ENCODE data around the gene CBX4.

Gene CBX4

DNA sequence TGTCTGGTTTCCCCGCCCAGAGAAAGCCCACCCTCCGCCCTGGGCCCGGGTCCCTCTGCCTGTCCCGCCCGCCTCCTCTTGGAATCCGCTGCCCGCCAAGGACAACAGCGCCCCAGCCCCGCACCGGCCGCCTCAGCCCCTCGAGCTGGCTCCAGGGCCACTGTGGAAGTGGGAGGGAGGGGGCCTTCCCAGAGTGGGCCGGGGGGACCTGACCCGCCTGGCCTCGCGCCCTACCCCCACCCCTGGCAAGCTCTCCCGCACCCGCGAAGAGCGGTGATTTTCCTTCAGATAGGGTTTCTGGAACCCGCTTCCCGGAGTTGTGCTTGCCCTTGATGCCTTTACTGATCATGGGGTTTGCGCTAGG is 40.1 kb downstream of the CBX4 start:
- DNase-seq (ENCODE audit: low spot score): no peak

DNA sequence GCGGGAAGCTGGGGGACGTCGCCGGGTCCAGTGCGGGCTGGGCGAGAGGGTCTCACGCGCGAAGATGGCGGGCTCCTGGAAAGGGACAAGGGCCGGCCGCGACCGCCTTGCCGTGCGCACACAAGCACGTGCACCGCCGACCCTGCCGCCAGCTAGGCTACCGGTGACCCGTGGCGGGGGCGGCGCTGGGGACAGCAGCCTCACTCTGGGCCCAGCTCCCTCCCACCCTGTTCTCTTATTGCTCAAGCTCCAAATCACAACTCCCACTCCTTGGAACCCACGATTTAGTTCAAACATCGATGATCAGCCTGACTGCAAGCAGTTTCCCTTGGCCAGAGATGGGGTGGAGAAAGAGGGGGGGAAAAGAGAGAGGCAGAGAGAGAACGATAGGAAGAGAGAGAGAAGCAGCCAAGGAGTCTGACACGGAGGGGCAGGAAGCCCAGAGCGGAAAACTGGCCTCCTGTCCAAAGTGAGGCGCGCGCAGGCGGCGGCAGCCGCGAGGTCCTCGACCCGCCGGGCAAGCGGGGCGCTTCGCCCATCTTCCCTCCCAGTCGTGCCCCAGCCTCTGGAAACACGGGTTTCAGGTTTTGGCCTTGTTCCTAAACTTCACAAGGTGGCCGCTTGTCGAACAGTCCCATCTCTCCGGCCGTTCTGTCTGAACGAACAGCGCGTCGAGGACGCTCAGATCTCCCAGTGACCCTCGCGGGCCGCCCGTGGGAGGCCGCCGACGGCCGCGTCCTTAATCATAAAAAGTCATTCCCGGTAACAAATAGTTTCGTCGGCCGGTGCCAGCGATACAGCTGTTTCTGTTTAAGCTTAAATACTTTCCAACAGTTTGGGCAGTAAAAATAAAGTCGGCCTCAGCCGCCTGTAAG is 40.7 kb downstream of the CBX4 start:
- DNase-seq (ENCODE audit: low spot score): no peak

DNA sequence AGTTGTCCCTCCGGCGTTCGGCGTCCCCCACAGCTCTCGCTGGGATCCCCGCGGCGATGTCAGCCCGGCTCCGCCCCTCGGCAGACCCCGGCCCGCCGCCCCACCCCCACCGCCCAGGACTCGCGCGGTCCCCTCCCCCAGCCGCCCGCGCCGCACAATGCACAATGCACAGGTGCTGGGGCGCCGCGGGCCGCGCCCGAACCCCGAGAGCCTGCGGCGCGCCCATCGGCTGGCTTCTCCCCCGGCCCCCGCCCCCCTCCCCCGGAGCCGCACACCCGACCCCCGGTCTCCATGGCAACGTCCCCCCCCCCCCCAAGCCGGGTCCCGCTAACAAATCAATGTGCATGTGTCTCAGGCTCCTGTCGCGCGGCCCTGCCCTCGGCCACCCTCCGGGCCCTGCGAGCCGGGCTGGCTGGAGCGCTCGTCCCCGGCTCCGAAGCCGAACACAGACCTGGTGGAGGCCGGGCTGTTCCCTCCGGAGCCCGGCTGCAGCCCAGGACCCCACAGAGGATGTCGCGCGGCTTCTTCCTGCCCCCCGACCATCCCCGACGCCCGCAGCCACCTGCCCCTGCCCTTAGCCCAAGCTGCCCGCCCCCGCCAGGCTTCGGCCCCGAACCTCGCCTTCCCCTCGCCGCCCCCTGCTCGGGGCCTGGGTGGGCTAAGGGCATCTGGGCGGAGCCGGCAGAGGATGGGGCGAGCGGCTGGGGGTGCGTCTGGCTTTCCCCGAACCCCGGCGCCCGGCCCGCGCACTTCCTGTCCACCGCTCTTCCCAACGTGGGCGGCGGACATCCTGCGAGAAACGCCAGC is 41.5 kb downstream of the CBX4 start:
- DNase-seq (ENCODE audit: low spot score): no peak

GRCh38 chr17:79796763-79797491 is 42.3 kb downstream of the CBX4 start, which contains the start of gene CBX8:
Gene CBX8 (minus strand): TSS chr17:79797077. CDS start chr17:79796998, 79 bp downstream.
- peak; percentile 91 for DNase-seq (ENCODE audit: low spot score)

DNA sequence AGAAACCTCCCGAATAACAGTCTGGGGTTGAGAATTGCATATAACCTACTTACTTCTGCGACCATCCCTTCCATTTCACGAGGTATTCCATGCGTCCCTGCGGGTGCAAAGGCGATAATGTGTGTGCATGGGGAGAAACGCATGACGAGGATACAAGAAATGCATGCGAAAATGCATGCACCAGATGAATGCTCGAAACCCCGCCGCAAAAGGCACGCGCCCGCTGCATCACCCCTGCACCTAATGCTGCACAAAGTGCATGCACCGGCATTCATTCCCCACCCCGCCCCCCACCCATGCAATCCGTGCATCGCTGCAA is 42.8 kb downstream of the CBX4 start:
- DNase-seq (ENCODE audit: low spot score): no peak

- DNase-seq (ENCODE audit: low spot score): no peak
These were observed 43.3 kb downstream of the CBX4 start for GRCh38 chr17:79795795-79796443.

- no peak for DNase-seq (ENCODE audit: low spot score)
These were observed 44.4 kb downstream of the CBX4 start for GRCh38 chr17:79794659-79795511.

- peak; percentile 75 for DNase-seq (ENCODE audit: low spot score)
These were observed 45.3 kb downstream of the CBX4 start for GRCh38 chr17:79793924-79794304.

DNA sequence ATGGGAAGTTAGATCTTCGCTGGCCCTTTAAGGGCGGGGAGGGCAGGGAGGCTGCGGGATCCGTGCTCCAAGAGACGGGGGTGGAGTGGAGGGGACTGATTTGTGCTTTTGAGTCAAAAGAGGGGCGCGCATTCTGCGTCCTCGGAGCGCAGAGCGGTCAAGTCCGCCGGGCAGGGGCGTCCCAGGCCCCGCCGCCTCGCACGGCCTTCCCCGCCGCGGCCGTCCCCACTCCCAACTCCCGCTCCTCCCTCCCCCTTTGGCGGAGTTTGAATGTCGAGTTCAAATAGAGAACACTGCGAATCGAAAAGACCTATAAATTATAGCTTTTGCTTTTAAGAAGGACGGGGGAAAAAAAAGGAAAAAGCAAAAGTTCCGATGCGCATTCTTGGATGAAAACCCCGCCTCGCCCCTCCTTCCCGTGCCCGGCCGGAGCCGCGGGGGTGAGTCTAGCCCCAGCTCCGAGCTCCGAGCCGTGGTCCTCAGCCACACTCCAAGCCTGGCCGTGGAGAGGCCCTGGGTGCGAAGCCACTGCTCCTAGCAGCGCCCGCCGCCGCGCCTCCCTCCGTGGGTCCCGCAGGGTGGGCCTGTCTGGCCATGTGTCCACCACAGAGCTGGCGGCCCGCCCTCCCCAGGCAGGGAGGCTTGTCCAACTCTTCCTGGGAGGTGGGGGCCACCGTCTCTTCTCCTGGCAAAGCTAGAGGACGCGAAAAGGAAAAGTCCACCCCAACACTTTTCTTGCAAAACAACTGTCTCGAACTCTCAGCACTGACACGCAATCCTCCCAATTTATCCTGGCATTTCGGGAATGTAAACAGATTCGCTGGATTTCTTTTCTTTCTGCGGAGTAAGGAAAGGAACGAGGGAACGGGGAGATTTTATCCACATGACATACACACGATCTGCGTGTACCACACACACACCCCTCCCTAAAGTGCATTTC is 46.0 kb downstream of the CBX4 start:
- no peak for DNase-seq (ENCODE audit: low spot score)

DNA sequence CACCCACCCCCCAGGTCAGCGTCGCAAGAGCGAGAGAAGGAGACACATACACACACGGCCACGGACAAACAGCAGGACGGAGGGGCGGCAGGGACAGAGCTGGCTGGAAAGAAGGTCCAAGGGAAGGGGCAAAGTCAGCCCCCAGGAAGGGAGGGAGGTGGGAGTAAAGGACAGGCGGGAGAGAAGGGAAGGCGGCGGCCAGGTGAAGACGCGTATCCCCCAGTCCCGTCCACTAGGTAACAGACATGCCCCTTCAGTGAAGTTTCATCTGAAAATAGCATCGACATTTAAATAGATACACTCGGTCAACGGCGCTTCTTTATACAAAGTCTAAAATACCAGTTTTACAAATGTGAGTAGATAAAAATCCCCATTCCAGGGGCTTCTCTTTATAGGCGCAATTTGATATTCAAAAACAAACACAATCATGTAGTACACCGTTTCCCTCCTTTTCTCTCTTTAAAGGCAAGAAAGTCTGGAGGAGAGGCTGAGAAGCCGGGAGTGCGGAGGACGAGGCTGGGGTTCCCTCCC is 46.8 kb downstream of the CBX4 start:
- DNase-seq (ENCODE audit: low spot score): no peak

- DNase-seq (ENCODE audit: low spot score): no peak
These were observed 47.5 kb downstream of the CBX4 start for GRCh38 chr17:79791735-79792161.

DNA sequence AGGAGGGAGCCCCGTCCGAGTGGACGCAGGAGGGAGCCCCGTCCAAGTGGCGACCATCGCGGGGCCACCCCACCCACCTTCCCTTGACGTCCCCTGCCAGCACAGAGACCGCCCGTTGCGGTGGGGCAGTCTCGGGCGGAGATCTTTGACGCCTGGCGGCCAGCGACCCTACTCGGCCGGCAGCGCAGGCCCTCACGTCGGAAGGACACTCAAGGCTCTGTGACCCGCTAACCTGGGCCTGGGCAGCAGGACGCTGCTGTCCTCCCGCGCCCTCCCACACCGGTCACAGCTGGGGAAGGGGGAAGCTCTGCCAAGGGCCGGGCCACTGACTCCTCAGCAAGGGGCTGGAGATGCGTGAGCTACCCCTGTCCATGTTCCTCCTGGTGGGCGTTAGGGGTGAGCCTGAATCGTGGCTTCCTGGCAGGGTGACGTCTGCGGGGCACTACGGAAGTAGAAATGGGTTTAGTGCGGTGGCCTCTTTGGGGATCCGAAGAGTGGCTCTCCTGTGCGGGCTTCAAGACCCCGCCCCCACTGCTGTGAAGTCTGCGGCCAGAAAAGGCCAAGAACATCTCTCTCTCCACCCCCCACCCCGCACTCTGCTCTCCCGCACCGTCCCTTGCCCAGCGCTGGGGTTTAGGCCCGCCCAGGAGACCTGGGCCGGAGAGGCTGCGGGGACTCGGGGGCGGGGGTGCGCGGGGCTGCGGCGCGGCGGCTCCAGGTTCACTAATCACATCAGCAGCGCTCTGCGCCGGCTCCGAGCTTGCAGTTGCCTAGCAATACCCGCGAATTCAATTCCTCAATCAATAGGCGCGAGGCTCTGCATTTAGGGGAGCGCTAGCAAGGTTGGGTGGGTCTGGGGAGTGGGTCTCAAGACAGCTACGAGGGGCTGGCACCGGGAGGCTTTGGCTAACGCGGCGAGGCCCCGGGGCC is 48.2 kb downstream of the CBX4 start:
- DNase-seq (ENCODE audit: low spot score): no peak

- DNase-seq (ENCODE audit: low spot score): peak; percentile 88
These were observed 49.1 kb downstream of the CBX4 start for GRCh38 chr17:79789943-79790804.

GRCh38 chr17:79788989-79789942 is 50.0 kb downstream of the CBX4 start:
- DNase-seq (ENCODE audit: low spot score): peak; percentile 80

- no peak for DNase-seq (ENCODE audit: low spot score)
These were observed 50.8 kb downstream of the CBX4 start for GRCh38 chr17:79788455-79788854.

- no peak for DNase-seq (ENCODE audit: low spot score)
These were observed 52.2 kb downstream of the CBX4 start for GRCh38 chr17:79786930-79787643.
